ENCODE measurements around the gene RPL13A. TPM values are rescaled to one million over a fixed set of nuclear protein-coding genes. Genes with fewer than 3 reads are reported as not detected.
A peak's percentile ranks its signal among the peaks of the same experiment; 100 is the strongest.

RPL13A gene
- total RNA-seq, 1 experiment from 2014 or later = 2,726 TPM

DNA sequence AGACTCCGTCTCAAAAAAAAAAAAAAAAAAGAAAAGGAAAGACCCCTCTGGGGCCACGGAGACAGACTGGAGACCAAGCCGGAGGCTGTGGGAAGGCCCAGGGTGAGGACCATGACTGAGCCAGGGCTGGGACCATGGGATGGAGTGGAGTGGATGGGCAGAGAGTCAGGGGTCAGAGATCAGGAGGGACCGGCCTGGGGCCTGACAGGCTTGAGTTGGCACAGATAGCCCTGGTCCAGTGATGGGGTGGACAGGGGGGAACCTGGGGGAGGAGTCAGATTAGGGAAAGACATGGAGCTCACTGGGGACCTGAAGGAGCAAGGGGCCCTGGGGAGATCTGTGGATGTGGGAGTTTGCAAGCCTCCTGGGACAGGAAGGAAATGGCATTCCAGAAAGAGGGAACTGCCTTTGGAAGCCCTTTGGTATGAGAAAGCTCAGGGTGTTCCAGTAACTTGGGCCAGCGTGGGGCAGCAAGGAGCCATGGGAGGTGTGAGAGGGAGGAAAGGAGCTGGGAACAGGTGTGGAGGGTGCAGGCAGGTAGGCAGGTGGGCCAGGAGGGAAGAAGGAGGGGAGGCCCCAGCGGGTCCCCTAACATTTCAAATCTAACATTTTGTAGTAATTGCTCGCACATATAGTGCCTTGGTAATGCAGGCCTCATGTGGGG lies 6.3 kb upstream of the RPL13A start:
- Histone ChIP-seq H3K4me3 (ENCODE audit: low read depth, low read length) (no peak overlapping the region), H3K4me1 (no peaks in the 10 kb centered on the region; the same call in 1 of the 2 replicates), H3K27me3 (replicated peaks; ENCODE audit: control insufficient read depth, insufficient read depth, low read length) (no peaks in the 10 kb centered on the region), H3K9me3 (no peaks in the 10 kb centered on the region), H3K36me3 (ENCODE audit: control insufficient read depth, insufficient read depth, low read length) (no peaks in the 10 kb centered on the region)
- peak in 1 of 2 experiments; percentile 44 for DNase-seq
- H3K9me3 Mint-ChIP-seq (ENCODE audit: unreplicated experiment) = no peaks in the 10 kb centered on the region
- no peak overlapping the region for H3K4me3 Mint-ChIP-seq (ENCODE audit: unreplicated experiment)
- BruUV-seq (replicated peaks) = no TSS peak
- TF ChIP-seq, protein P1, sequence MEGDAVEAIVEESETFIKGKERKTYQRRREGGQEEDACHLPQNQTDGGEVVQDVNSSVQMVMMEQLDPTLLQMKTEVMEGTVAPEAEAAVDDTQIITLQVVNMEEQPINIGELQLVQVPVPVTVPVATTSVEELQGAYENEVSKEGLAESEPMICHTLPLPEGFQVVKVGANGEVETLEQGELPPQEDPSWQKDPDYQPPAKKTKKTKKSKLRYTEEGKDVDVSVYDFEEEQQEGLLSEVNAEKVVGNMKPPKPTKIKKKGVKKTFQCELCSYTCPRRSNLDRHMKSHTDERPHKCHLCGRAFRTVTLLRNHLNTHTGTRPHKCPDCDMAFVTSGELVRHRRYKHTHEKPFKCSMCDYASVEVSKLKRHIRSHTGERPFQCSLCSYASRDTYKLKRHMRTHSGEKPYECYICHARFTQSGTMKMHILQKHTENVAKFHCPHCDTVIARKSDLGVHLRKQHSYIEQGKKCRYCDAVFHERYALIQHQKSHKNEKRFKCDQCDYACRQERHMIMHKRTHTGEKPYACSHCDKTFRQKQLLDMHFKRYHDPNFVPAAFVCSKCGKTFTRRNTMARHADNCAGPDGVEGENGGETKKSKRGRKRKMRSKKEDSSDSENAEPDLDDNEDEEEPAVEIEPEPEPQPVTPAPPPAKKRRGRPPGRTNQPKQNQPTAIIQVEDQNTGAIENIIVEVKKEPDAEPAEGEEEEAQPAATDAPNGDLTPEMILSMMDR (IDR thresholded peaks at IDR 0.05; ENCODE audit: insufficient read depth in 1 of 2, low read depth in 1 of 2, low read length in 1 of 2, severe bottlenecking in 1 of 2, unreplicated experiment in 1 of 2) = no peak
- no peaks in the 10 kb centered on the region for H3K27me3 Mint-ChIP-seq (ENCODE audit: insufficient read depth, unreplicated experiment)
- ChIA-PET POLR2A (interaction anchor here (1.4 kb wide), 1 partner anchor 28 kb away, joined by 13 read pairs; the partner anchor contains the start of gene ALDH16A1), CTCF (interaction anchor here (0.5 to 1.1 kb wide), 4 partner anchors 15 to 724 kb away, joined by 3 to 9 read pairs (median 4); partner anchors contain the start of gene RPS11)
- H3K4me1 Mint-ChIP-seq (ENCODE audit: low read depth, unreplicated experiment) = peaks cover 5% of the 10 kb centered on the region
- intact Hi-C loops (cut with micrococcal nuclease; ENCODE audit: unreplicated experiment) = no loop called here
- H3K36me3 Mint-ChIP-seq (ENCODE audit: insufficient read depth, unreplicated experiment) = peaks cover 9% of the 10 kb centered on the region
- H3K27ac Mint-ChIP-seq (ENCODE audit: unreplicated experiment) = no peak overlapping the region

DNA sequence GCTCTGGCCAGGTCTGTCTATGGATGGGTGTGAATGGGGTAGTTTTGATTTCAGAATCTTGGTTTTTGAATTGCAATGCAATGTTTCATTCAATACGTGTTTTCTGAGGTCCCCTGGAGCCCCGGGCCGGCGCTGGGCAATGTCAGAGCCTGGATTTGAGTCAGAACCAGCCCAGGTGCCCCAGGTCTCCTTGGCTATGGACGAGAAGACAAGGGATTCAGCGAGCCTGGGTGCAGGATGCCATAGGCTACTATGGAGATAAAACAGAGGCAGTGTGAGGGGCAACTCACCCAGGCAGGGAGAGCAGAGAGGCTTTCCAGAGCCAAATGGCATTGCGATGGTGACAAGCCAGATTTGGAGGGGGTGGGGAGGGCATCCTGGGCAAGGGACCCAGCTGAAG lies 1.2 kb upstream of the RPL13A start:
- intact Hi-C loops (cut with micrococcal nuclease; ENCODE audit: unreplicated experiment) = no loop called here
- peaks cover 44% of the 10 kb centered on the region for H3K36me3 Mint-ChIP-seq (ENCODE audit: insufficient read depth, unreplicated experiment)
- Histone ChIP-seq H3K27me3 (replicated peaks; ENCODE audit: control insufficient read depth, insufficient read depth, low read length) (no peaks in the 10 kb centered on the region), H3K4me3 (ENCODE audit: low read depth, low read length) (no peak overlapping the region), H3K36me3 (ENCODE audit: control insufficient read depth, insufficient read depth, low read length) (peaks cover 8% of the 10 kb centered on the region), H3K4me1 (peaks cover 13% of the 10 kb centered on the region; the same call in 1 of the 2 replicates), H3K9me3 (no peaks in the 10 kb centered on the region)
- no peak for DNase-seq
- H3K9me3 Mint-ChIP-seq (ENCODE audit: unreplicated experiment) = no peaks in the 10 kb centered on the region
- CTCF ChIA-PET = no interaction called here
- TF ChIP-seq, protein P1 (IDR thresholded peaks at IDR 0.05; ENCODE audit: insufficient read depth in 1 of 2, low read depth in 1 of 2, low read length in 1 of 2, severe bottlenecking in 1 of 2, unreplicated experiment in 1 of 2) = no peak
- no TSS peak for BruUV-seq (replicated peaks)
- no peaks in the 10 kb centered on the region for H3K27me3 Mint-ChIP-seq (ENCODE audit: insufficient read depth, unreplicated experiment)
- peak overlapping the region; percentile 13 for H3K4me3 Mint-ChIP-seq (ENCODE audit: unreplicated experiment)
- H3K27ac Mint-ChIP-seq (ENCODE audit: unreplicated experiment) = peak overlapping the region; percentile 44
- POLR2A ChIA-PET = no interaction called here
- H3K4me1 Mint-ChIP-seq (ENCODE audit: low read depth, unreplicated experiment) = no peaks in the 10 kb centered on the region

DNA sequence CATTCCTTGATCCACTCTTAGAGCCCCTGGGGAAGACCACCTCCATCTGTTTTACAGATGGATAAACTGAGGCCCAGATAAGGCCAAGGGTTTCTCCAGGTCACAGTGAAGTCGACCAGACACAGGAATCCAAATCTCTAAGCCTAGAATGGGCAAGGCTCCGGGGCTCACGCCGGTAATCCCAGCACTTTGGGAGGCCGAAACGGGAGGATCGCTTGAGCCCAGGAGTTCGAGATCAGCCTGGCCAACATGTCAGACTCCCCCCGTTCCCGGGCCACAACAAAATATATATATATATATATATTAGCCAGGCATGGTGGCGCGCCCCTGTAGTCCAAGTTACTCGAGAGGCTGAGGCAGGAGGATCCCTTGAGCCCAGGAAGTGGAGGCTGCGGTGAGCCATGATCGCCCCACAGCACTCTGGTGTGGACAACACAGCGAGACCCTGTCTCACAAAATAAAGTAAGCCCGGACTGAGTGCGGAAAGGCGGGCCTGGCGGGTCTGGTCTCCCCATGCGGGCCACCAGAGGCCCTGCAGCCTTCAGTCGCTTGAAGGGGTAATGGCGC lies 615 bp upstream of the RPL13A start:
- intact Hi-C loops (cut with micrococcal nuclease; ENCODE audit: unreplicated experiment) = loop anchor here (1.0 kb wide), 2 partner anchors 10 to 33 kb away; partner anchors contain the start of genes ALDH16A1 and RPS11
- Mint-ChIP-seq H3K27me3 (ENCODE audit: insufficient read depth, unreplicated experiment) (no peaks in the 10 kb centered on the region), H3K9me3 (ENCODE audit: unreplicated experiment) (no peaks in the 10 kb centered on the region), H3K4me1 (ENCODE audit: low read depth, unreplicated experiment) (no peaks in the 10 kb centered on the region), H3K27ac (ENCODE audit: unreplicated experiment) (peak overlapping the region; percentile 99), H3K4me3 (ENCODE audit: unreplicated experiment) (peak overlapping the region; percentile 97), H3K36me3 (ENCODE audit: insufficient read depth, unreplicated experiment) (peaks cover 50% of the 10 kb centered on the region)
- ChIA-PET CTCF (no interaction called here), POLR2A (no interaction called here)
- BruUV-seq (replicated peaks) = no TSS peak
- TF ChIP-seq, protein P1 (IDR thresholded peaks at IDR 0.05; ENCODE audit: insufficient read depth in 1 of 2, low read depth in 1 of 2, low read length in 1 of 2, severe bottlenecking in 1 of 2, unreplicated experiment in 1 of 2) = peak in 1 of 2 experiments; percentile 28
- no peak for DNase-seq
- peaks cover 8% of the 10 kb centered on the region for H3K36me3 ChIP-seq (ENCODE audit: control insufficient read depth, insufficient read depth, low read length)
- no peaks in the 10 kb centered on the region for H3K9me3 ChIP-seq
- H3K4me3 ChIP-seq (ENCODE audit: low read depth, low read length) = peak overlapping the region; percentile 23
- peaks cover 13% of the 10 kb centered on the region; the same call in 1 of the 2 replicates for H3K4me1 ChIP-seq
- H3K27me3 ChIP-seq (replicated peaks; ENCODE audit: control insufficient read depth, insufficient read depth, low read length) = no peaks in the 10 kb centered on the region

All from Caco-2 (cell line).